K562 (cell line): ENCODE measurements around the gene ACAP2. TPM values are rescaled to one million over a fixed set of nuclear protein-coding genes. Genes with fewer than 3 reads are reported as not detected.

Source experiments
- ATAC-seq: fragments of 200-7000 bp; cut with Tn5 transposase; 3 replicates; pipeline ENCODE4 v1.9.1; 2020; ENCODE audit warnings: moderate library complexity
- BruUV-seq: library from RNA; stranded (reverse); fragments of 400-500 nt; replicated peaks from 2 replicates; lab custom pipeline; 2021; lab: Mats Ljungman, UMichigan
- CTCF ChIA-PET: fragments of 300-600 bp; formaldehyde crosslinking; extraction: SDS; loops from one replicate; lab custom pipeline; 2021; ENCODE audit warnings: low intra/inter-chr PET ratio; lab: Yijun Ruan, JAX
- POLR2A ChIA-PET: fragments of 300-600, 350-650 bp; sonication (Branson Sonifier 250); formaldehyde crosslinking; extraction: SDS; loops from one replicate; lab custom pipeline; 2021; ENCODE audit warnings: antibody characterized with exemption, inconsistent platforms; lab: Yijun Ruan, JAX
- DNase-seq, 4 experiments: peaks; one replicate each; pipeline versions ENCODE4 v3.0.0 to v3.0.0-alpha.2; 2011 to 2018; ENCODE audit warnings: low spot score in 3 of 4, mixed read lengths in 3 of 4; ENCODE audit errors: extremely low read depth in 1 of 4
- FAIRE-seq: peaks from 2 replicates; lab custom pipeline; 2011; peaks lifted over from hg19 to GRCh38; lab: Jason Lieb, UNC
- H2AFZ ChIP-seq: 2 replicates; pipeline ENCODE4 v1.6.0; 2011; ENCODE audit warnings: low read depth, low read length, control low read depth, inconsistent platforms
- H3K27ac ChIP-seq: fragments of 200-600 bp; 3 replicates; pipeline ENCODE4 v1.8.0; 2011; ENCODE audit warnings: low read depth, mild to moderate bottlenecking, control low read depth, inconsistent platforms, low read length, moderate library complexity, mixed read lengths; ENCODE audit errors: extremely low read depth
- H3K27me3 ChIP-seq, 2 experiments: fragments of 300-600 bp in 1 of 2; 2 replicates in 1 of 2; 3 replicates in 1 of 2; pipeline versions ENCODE4 v1.6.0 to v1.8.0; 2011; ENCODE audit warnings: inconsistent platforms in 2 of 2, low read length in 2 of 2, mild to moderate bottlenecking in 1 of 2, mixed read lengths in 1 of 2, moderate library complexity in 1 of 2; ENCODE audit not compliant: control insufficient read depth in 2 of 2, insufficient read depth in 2 of 2
- H3K36me3 ChIP-seq: fragments of 300-600 bp; 3 replicates; pipeline ENCODE4 v1.8.0; 2011; ENCODE audit warnings: mild to moderate bottlenecking, low read length, inconsistent platforms; ENCODE audit not compliant: control insufficient read depth, insufficient read depth
- H3K4me1 ChIP-seq, 2 experiments: fragments of 200-600 bp in 1 of 2; replicated peaks in 1 of 2; 2 replicates in 1 of 2; 3 replicates in 1 of 2; pipeline versions ENCODE4 v1.5.1 to v1.8.0; 2011; ENCODE audit warnings: inconsistent platforms in 2 of 2, low read length in 2 of 2, mild to moderate bottlenecking in 1 of 2, mixed read lengths in 1 of 2, moderate library complexity in 1 of 2; ENCODE audit not compliant: control insufficient read depth in 2 of 2, insufficient read depth in 2 of 2
- H3K4me2 ChIP-seq: 2 replicates; pipeline ENCODE4 v1.6.1; 2011; ENCODE audit warnings: low read length, control low read depth, inconsistent platforms, mixed read lengths; ENCODE audit not compliant: insufficient read depth
- H3K4me3 ChIP-seq: fragments of 200-600 bp; sonication (generic), shearing (Covaris generic); 2 replicates; pipeline ENCODE4 v1.5.1; 2016; ENCODE audit warnings: control low read depth, inconsistent platforms
- H3K79me2 ChIP-seq: fragments of 200-600 bp; 3 replicates; pipeline ENCODE4 v1.8.0; 2011; ENCODE audit warnings: low read length, inconsistent platforms; ENCODE audit not compliant: control insufficient read depth, insufficient read depth
- H3K9ac ChIP-seq, 2 experiments: 2 replicates each; pipeline versions ENCODE4 v1.6.0 to v1.6.1; 2011; ENCODE audit warnings: low read depth in 2 of 2, low read length in 2 of 2, control low read depth in 1 of 2, inconsistent platforms in 1 of 2, mild to moderate bottlenecking in 1 of 2, mixed read lengths in 1 of 2; ENCODE audit not compliant: insufficient read depth in 1 of 2
- H3K9me1 ChIP-seq: one replicate; pipeline ENCODE4 v1.6.0; 2011; ENCODE audit warnings: inconsistent platforms, mild to moderate bottlenecking, low read length, moderate library complexity; ENCODE audit not compliant: control insufficient read depth, insufficient read depth
- H3K9me3 ChIP-seq: replicated peaks from 2 replicates; pipeline ENCODE4 v1.5.1; 2011; ENCODE audit warnings: low read depth, low read length, inconsistent platforms; ENCODE audit not compliant: control insufficient read depth, insufficient read depth
- H4K20me1 ChIP-seq: replicated peaks from 2 replicates; pipeline ENCODE4 v1.6.1; 2011; ENCODE audit warnings: low read length, inconsistent platforms, mixed read lengths; ENCODE audit not compliant: control insufficient read depth, insufficient read depth
- CHCHD3 ChIP-seq: fragments of 250-450 bp; sonication (Bioruptor Pico); IDR thresholded peaks from 2 replicates; pipeline ENCODE4 v2.1.2; 2022; ENCODE audit warnings: mild to moderate bottlenecking
- ESRRA ChIP-seq: fragments of 450-650 bp; IDR thresholded peaks from 2 replicates; pipeline ENCODE4 v1.6.1; 2014; ENCODE audit warnings: low read depth, mild to moderate bottlenecking, moderate library complexity, borderline replicate concordance
- ETV1 ChIP-seq: fragments of 450-650 bp; conservative IDR thresholded peaks from 2 replicates; pipeline ENCODE4 v1.6.1; 2016; ENCODE audit warnings: missing genetic modification characterization, control low read depth, low read depth, missing compliant biosample characterization
- FOXA1 ChIP-seq: fragments of 450-650 bp; IDR thresholded peaks from 2 replicates; pipeline ENCODE4 v1.6.1; 2016; ENCODE audit warnings: mild to moderate bottlenecking, borderline replicate concordance
- FOXM1 ChIP-seq, 2 experiments: fragments of 450-650 bp in 1 of 2; sonication (generic) in 1 of 2; formaldehyde crosslinking in 1 of 2; IDR thresholded peaks; 2 replicates each; pipeline versions ENCODE4 v1.6.1 to v1.9.0; 2017 to 2022; ENCODE audit warnings: low read depth in 2 of 2, mild to moderate bottlenecking in 2 of 2, missing genetic modification reagents in 1 of 2, moderate library complexity in 1 of 2
- NFRKB ChIP-seq: fragments of 450-650 bp; IDR thresholded peaks from 2 replicates; pipeline ENCODE4 v1.6.1; 2016; ENCODE audit warnings: low read depth
- RBM34 ChIP-seq: fragments of 200-400 bp; formaldehyde crosslinking; IDR thresholded peaks from 2 replicates; pipeline ENCODE4 v1.6.1; 2018; ENCODE audit warnings: low read length, borderline replicate concordance; ENCODE audit not compliant: insufficient read depth
- SUPT5H ChIP-seq: fragments of 450-650 bp; IDR thresholded peaks from 2 replicates; pipeline ENCODE4 v1.6.1; 2016
- ZNF263 ChIP-seq: sonication (generic); formaldehyde crosslinking; IDR thresholded peaks from 2 replicates; pipeline ENCODE4 v1.8.0; 2022; ENCODE audit warnings: mild to moderate bottlenecking, missing genetic modification reagents, borderline replicate concordance
- WGBS: fragments of 100-300 bp; shearing (Covaris generic); methylation state at CpG from one replicate; pipeline ENCODE4 v1.1.6; 2016; ENCODE audit warnings: low coverage, mixed read lengths; ENCODE audit not compliant: insufficient coverage; ENCODE audit errors: missing lambda C conversion rate; 5-methylcytosine and 5-hydroxymethylcytosine counted together
- in situ Hi-C: fragments of 300-500 bp; cut with MboI; formaldehyde crosslinking; loops from 4 replicates; pipeline ENCODE4 v1.15.0; 2018; ENCODE audit warnings: inconsistent platforms, mixed read lengths
- intact Hi-C: fragments of 100-400 bp; cut with micrococcal nuclease; formaldehyde crosslinking; loops from 2 replicates; pipeline ENCODE4 v1.14.2; 2022
- polyA plus RNA-seq, 8 experiments: library from polyadenylated mRNA; depleted of rRNA in 4 of 8; stranded (reverse) in 5 of 8; unstranded in 3 of 8; fragments of >200 nt; fragmentation: Nextera tagmentation in 2 of 8; fragmentation: Illumina TruSeq in 1 of 8; extraction: Ambion mirVana in 2 of 8; extraction: Trizol in 1 of 8; gene quantifications; 2 replicates each; pipeline versions ENCODE4 v1.2.1 to v1.2.3, GENCODE V29; 2011 to 2014; ENCODE audit warnings: inconsistent platforms in 1 of 8, missing spikeins in 1 of 8
- total RNA-seq, 7 experiments: library from RNA; depleted of rRNA in 6 of 7; stranded (reverse); fragments of >200 nt in 6 of 7; fragmentation: Illumina TruSeq in 2 of 7; extraction: Trizol in 2 of 7; gene quantifications; 2 replicates each; pipeline versions ENCODE4 v1.2.1 to v1.2.3, GENCODE V29; 2011 to 2021; ENCODE audit warnings: low replicate concordance in 1 of 7
- TF ChIP-seq, protein P1 (sequence below): fragments of 200-600 bp; sonication (generic); IDR thresholded peaks from one replicate; pipeline ENCODE4 v1.6.1; 2012; ENCODE audit warnings: mild to moderate bottlenecking, low read depth, low read length, inconsistent platforms

ACAP2 gene
- total and polyA plus RNA-seq, 9 of the 15 experiments (the other 6 are each of a cell fraction or from before 2014, with no cell fraction given) = 10.6 to 52.7 (median 34.4) TPM

GRCh38 chr3:195255176-195255500 is 187.7 kb downstream of the ACAP2 start:
- Histone ChIP-seq H2AFZ (no peak overlapping the region), H3K27me3 (no peaks in the 10 kb centered on the region), H3K9me1 (no peaks in the 10 kb centered on the region), H3K36me3 (no peaks in the 10 kb centered on the region), H3K4me1 (peaks cover 12 to 43% of the 10 kb centered on the region in 2 experiments), H3K27ac (no peak overlapping the region), H3K4me2 (no peak overlapping the region), H3K9ac (0 out of 4 replicates have a peak overlapping the region, but pooled peaks of 1 of the 2 experiments have one; percentile 20), H3K9me3 (no peaks in the 10 kb centered on the region), H4K20me1 (no peaks in the 10 kb centered on the region), H3K79me2 (peaks cover 25% of the 10 kb centered on the region), H3K4me3 (no peak overlapping the region)
- ChIA-PET POLR2A (interaction anchor here (1.2 kb wide), 1 partner anchor 583 kb away, joined by 4 read pairs; the partner anchor contains the start of gene LSG1), CTCF (no interaction called here)
- in situ Hi-C loops (no loop called here), intact Hi-C loops (loop anchor here (5.0 kb wide), 1 partner anchor 138 kb away; no protein-coding TSS in a partner anchor)
- ATAC-seq = no peak
- WGBS = 81% methylated on average over 12 of the region's 13 CpGs
- TF ChIP-seq ESRRA = no peak
- no peak for TF ChIP-seq SUPT5H
- TF ChIP-seq, protein P1, sequence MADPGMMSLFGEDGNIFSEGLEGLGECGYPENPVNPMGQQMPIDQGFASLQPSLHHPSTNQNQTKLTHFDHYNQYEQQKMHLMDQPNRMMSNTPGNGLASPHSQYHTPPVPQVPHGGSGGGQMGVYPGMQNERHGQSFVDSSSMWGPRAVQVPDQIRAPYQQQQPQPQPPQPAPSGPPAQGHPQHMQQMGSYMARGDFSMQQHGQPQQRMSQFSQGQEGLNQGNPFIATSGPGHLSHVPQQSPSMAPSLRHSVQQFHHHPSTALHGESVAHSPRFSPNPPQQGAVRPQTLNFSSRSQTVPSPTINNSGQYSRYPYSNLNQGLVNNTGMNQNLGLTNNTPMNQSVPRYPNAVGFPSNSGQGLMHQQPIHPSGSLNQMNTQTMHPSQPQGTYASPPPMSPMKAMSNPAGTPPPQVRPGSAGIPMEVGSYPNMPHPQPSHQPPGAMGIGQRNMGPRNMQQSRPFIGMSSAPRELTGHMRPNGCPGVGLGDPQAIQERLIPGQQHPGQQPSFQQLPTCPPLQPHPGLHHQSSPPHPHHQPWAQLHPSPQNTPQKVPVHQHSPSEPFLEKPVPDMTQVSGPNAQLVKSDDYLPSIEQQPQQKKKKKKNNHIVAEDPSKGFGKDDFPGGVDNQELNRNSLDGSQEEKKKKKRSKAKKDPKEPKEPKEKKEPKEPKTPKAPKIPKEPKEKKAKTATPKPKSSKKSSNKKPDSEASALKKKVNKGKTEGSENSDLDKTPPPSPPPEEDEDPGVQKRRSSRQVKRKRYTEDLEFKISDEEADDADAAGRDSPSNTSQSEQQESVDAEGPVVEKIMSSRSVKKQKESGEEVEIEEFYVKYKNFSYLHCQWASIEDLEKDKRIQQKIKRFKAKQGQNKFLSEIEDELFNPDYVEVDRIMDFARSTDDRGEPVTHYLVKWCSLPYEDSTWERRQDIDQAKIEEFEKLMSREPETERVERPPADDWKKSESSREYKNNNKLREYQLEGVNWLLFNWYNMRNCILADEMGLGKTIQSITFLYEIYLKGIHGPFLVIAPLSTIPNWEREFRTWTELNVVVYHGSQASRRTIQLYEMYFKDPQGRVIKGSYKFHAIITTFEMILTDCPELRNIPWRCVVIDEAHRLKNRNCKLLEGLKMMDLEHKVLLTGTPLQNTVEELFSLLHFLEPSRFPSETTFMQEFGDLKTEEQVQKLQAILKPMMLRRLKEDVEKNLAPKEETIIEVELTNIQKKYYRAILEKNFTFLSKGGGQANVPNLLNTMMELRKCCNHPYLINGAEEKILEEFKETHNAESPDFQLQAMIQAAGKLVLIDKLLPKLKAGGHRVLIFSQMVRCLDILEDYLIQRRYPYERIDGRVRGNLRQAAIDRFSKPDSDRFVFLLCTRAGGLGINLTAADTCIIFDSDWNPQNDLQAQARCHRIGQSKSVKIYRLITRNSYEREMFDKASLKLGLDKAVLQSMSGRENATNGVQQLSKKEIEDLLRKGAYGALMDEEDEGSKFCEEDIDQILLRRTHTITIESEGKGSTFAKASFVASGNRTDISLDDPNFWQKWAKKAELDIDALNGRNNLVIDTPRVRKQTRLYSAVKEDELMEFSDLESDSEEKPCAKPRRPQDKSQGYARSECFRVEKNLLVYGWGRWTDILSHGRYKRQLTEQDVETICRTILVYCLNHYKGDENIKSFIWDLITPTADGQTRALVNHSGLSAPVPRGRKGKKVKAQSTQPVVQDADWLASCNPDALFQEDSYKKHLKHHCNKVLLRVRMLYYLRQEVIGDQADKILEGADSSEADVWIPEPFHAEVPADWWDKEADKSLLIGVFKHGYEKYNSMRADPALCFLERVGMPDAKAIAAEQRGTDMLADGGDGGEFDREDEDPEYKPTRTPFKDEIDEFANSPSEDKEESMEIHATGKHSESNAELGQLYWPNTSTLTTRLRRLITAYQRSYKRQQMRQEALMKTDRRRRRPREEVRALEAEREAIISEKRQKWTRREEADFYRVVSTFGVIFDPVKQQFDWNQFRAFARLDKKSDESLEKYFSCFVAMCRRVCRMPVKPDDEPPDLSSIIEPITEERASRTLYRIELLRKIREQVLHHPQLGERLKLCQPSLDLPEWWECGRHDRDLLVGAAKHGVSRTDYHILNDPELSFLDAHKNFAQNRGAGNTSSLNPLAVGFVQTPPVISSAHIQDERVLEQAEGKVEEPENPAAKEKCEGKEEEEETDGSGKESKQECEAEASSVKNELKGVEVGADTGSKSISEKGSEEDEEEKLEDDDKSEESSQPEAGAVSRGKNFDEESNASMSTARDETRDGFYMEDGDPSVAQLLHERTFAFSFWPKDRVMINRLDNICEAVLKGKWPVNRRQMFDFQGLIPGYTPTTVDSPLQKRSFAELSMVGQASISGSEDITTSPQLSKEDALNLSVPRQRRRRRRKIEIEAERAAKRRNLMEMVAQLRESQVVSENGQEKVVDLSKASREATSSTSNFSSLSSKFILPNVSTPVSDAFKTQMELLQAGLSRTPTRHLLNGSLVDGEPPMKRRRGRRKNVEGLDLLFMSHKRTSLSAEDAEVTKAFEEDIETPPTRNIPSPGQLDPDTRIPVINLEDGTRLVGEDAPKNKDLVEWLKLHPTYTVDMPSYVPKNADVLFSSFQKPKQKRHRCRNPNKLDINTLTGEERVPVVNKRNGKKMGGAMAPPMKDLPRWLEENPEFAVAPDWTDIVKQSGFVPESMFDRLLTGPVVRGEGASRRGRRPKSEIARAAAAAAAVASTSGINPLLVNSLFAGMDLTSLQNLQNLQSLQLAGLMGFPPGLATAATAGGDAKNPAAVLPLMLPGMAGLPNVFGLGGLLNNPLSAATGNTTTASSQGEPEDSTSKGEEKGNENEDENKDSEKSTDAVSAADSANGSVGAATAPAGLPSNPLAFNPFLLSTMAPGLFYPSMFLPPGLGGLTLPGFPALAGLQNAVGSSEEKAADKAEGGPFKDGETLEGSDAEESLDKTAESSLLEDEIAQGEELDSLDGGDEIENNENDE = no peak
- TF ChIP-seq RBM34 = no peak
- TF ChIP-seq NFRKB = no peak
- no peak for TF ChIP-seq ETV1
- no peak for TF ChIP-seq ZNF263 (CRISPR knock-in tag)
- TF ChIP-seq CHCHD3 (CRISPR knock-in tag) = no peak
- TF ChIP-seq FOXM1 (IDR thresholded peaks at IDR 0.05; ENCODE audit: low read depth) = no peak
- TF ChIP-seq FOXM1 (CRISPR knock-in tag; IDR thresholded peaks at IDR 0.05; ENCODE audit: low read depth) = no peak
- TF ChIP-seq FOXA1 = no peak
- no peak for FAIRE-seq
- no peak for DNase-seq
- no TSS peak for BruUV-seq
